Embryonic facial prominence (tissue), 1 donor: Measurements from ENCODE around the gene HTR6.
"Not testable (repeated sequence)": the region's sequence is repeated elsewhere in the genome, so short reads cannot be mapped to it uniquely, and the experiment has no call there.

ENCODE experiments used
- DNase-seq: peaks from one replicate; pipeline ENCODE4 v3.0.0-alpha.2; 2016; ENCODE audit errors: extremely low spot score

HTR6 gene

GRCh38 chr1:19639228-19639627 is 25.4 kb upstream of the HTR6 start:
- not testable (repeated sequence) for DNase-seq

DNA sequence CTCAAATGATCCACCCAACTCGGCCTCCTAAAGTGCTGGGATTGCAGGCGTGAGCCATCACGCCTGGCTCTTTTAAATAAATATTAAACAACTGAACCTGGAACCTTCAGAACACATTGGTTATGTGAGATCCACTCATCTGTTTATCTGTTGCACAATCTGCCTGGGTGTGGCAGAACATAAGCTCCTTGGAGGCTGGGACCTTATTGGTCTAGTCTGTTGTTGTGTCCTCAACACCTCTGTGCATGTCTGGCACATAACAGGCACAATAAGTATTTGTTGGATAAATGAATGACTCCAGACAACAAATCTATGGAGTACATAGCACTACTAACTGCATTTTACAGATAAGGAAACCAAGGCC is 24.7 kb upstream of the HTR6 start:
- DNase-seq, result no peak

- no peak for DNase-seq
Observed at GRCh38 chr1:19640363-19641316, 24.0 kb upstream of the HTR6 start.

GRCh38 chr1:19643121-19643520 is 21.6 kb upstream of the HTR6 start:
- no peak for DNase-seq

DNA sequence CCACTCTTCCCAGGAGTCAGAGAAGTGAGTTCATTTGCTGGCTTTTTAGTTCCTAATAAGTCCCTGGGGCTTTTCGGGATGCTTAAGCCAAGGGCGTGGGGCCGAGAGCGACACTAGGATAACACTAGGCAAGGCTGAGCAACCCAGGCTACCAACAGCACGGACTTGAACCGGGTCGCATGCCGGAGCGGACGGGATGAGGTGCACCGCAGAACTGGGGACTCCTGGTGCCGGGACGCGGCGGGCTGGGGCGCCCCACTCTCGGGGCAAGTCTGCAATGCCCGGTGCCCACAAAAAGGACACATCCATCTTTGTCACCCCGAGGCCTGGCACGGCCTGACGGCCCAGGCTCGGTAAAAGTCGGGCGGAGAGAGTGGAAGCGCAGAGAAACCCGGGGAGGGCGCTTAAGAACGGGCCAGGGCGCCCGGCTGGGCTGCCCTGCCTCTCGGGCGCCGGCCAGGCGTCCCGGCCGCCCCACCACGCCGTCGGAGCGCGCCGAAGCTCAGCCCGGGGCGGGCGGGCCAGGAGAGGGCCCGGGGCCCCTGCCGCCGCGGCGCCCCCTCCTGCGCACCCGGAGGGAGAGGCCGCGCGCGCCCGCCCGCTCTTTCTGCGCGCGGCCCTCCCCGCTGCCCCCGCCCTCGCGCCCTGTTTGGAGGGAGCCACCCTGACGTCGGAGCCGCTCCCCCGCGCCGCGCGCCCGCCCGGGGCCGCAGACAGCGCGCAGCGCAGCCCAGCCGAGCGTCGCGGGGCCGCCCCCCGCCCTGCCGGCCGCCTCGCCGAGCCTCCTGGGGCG is 20.9 kb upstream of the HTR6 start, which contains the start of gene NBL1:
Gene NBL1 (plus strand): TSS at position 710 of the 793 bp plus-strand sequence. CDS start 10,720 bp downstream, outside the sequence.
- no peak for DNase-seq

DNA sequence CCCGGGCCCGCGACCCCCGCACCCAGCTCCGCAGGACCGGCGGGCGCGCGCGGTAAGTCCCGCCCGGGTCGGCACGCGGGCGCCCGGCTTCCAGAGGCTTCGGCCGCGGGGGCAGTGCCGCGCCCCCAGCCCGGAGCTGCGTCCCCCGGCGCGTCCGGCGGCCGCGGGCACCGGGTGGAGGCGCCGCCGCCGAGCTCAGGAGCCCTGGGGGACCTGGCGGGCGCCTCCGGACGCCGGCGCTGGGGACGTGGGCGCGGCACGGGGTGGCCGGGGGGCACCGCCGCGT is 20.3 kb upstream of the HTR6 start:
- no peak for DNase-seq

- peak; percentile 48 for DNase-seq
Observed at GRCh38 chr1:19644681-19645410, 19.8 kb upstream of the HTR6 start.

- DNase-seq, result no peak
Observed at GRCh38 chr1:19645411-19646251, 19.0 kb upstream of the HTR6 start.

DNA sequence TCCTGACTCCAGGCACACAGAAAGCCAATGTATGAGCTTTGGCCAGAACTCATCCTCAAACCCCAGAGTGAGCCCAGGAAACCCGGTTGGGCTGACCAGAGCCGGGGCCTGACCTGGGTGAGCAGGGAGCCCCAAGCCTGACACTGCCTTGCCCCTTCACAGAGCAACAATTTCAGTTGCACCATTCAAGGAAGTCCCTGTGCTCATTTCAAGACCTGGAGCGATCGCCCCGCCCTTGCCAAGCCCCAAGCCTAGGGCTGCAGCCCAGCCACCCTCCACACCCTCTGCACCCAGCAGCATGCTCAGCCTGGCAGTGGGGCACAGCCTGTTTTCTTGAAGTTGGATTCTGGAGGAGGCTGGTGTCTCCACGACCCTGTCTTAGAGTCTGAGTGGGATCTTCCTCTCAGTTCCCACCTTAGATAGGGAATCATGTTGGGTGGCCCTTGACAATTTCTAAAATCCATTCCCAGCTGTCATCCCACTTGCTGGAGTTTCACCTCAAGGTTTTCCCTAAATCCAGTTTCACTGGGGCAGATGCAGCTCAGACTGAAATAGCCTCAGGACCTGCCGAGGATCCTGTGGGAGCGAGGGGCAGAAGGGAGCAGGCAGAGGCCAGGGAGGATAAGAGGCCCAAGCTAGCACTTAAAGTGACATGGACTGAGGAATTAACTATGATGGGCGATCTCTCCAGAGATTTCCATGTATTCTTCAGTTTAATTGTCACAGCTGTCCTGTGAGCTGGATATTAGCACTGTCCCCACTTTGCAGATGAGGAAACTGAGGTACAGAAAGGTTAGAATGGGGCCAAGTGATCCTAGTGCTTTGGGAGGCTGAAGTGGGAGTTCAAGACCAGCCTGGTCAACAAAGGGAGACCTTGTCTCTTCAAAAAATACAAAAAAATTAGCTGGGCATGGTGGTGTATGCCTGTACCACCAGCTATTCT is 18.0 kb upstream of the HTR6 start:
- no peak for DNase-seq

- no peak for DNase-seq
Observed at GRCh38 chr1:19647643-19648042, 17.0 kb upstream of the HTR6 start.

DNA sequence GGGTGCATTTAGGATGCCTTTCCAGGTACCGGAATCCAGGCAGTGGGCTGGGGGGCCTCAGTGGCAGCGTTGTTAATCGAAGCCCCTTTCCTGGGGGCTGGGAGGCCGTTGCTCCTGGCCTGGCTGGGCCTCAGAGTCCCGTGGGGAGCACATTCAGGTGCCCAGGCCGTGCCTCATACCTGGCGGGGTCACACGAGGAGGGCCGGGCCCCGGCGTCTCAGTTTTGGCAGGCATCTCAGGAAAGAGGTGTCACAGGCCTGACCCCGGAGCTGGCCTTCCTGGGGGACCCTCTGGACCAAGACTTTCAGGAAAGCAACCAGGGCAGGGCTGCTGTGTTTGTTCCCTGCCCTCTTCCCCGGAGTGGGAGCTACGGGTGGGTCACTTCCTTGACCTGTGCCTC is 16.4 kb upstream of the HTR6 start:
- no peak for DNase-seq

DNA sequence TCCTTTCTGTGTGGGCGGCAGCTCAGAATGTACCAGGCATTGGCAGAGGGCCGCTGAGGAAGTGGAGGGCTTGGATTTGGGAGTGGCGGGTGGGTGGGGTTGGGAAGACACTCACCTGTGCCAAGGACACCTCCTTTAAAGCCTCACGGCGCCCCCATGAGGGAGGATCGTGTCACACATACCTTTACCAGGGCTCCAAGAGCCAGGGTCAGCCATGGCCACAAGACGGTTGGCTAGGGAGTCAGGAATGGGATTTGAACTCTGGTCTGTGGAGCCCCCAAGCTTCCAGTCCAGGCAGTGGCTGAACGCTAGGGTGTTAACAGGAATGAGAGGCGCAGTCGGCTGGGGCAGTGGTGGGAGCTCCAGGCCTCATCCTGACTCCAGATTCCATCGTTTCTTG is 16.0 kb upstream of the HTR6 start:
- no peak for DNase-seq

DNA sequence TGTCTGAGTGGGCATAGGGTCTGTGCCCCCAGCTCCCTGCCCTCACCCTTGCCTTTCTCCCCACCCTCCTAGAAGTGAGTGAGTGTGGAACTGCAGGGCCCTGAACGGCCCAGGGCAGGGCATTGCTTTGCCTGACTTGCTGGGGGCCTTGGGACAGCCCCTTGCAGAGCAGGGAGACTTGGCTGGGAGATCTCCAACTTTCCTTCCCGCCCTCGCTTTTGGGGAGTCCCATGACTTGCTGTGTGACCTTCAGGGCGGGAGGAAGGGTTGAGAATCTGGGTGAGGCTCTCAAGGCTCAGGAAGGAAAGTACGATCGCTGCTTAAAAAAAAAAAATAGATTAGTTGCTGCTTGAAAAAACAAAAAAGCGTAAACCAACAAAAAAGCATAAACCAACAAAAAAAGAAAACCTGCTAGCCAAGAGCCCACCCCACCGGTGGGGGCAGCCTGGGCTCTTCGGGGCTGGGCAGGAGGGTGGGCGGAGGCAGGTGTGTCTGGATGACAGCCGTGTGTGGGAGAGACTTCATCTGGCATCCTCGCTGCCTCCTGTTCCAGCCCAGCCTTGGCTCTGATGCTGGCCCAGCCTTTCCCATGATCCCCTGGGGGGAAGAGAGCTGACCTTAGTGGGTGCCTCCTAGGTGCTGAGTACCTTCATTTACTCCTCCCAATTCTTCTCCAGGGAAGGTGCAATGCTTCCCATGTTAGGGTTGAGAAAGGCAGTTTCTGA is 14.1 kb upstream of the HTR6 start:
- no peak for DNase-seq

GRCh38 chr1:19651141-19651737 is 13.4 kb upstream of the HTR6 start:
- DNase-seq, result no peak

DNA sequence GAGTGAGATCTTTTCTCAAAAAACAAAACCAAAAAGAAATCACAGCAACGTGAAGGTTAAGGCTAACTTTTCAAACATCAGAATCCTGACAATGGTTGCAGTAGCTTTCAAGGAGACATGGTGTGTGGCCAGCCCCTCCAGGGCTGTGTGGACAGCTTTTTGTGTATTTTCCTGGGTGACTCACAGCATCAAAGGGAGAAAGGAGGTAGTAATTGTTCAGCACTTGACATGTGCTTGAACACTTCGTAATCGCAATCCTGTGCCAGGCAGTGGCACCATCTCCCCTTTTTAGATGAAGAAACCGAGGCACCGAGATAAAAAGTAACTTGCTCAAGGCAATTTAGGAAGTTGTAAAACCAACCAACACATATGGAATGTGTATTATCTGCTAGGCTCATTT is 10.3 kb upstream of the HTR6 start:
- no peak for DNase-seq

DNA sequence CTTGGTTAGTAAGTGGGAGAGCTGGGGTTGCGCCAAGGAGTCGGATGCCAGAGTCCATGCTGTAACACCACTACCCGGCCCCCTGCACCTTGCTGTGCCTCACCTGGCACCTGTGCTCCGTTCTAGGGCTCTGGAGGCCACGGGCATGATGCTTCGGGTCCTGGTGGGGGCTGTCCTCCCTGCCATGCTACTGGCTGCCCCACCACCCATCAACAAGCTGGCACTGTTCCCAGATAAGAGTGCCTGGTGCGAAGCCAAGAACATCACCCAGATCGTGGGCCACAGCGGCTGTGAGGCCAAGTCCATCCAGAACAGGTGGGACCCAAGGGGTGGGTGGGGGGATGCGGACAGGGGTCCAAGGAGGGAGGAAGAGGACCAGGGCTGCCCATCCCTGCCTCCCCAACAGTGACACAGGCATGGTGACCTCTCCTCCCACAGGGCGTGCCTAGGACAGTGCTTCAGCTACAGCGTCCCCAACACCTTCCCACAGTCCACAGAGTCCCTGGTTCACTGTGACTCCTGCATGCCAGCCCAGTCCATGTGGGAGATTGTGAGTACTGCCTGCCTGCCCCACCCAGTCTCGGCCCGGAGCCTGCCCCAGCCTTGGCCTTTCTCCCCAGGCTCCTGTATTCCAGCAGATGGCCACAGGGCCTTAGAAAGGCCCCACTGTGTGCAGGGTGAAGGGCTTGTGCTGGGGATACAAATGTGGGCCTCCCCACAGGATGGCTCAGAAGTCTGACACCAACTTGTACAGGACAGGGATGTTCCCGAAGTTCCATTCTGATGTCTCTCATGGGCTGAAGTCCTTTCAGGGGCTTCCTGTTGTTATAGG is 9.6 kb upstream of the HTR6 start:
- no peak for DNase-seq

GRCh38 chr1:19655718-19656080 is 9.0 kb upstream of the HTR6 start:
- DNase-seq, result no peak

- no peak for DNase-seq
Observed at GRCh38 chr1:19656134-19656779, 8.4 kb upstream of the HTR6 start.
